Heart right ventricle (tissue), 16 donors: ENCODE results near the gene NOX3. TPM values are rescaled to one million over a fixed set of nuclear protein-coding genes. Genes with fewer than 3 reads are reported as not detected.

Experiments
- ATAC-seq, 8 donors: fragments of 200-7000 bp; cut with Tn5 transposase; one replicate each; pipeline ENCODE4 v1.9.1; 2020; ENCODE audit warnings: mild to moderate bottlenecking in 8 of 8, moderate library complexity in 8 of 8, moderate number of reproducible peaks in 1 of 8
- DNase-seq, 2 donors: peaks; one replicate each; pipeline ENCODE4 v3.0.0-alpha.2; 2020
- H3K27ac ChIP-seq, 10 donors: fragments of 200-600 bp; sonication (generic) in 2 of 10; one replicate each; pipeline versions ENCODE4 v1.5.0 to v1.8.0; 2020 to 2022; ENCODE audit warnings: mild to moderate bottlenecking in 3 of 10
- H3K27me3 ChIP-seq, 7 donors: fragments of 200-600 bp; one replicate each; pipeline ENCODE4 v1.8.0; 2021 to 2022; ENCODE audit warnings: mild to moderate bottlenecking in 2 of 7
- H3K36me3 ChIP-seq, 9 donors: fragments of 200-600 bp; sonication (generic) in 1 of 9; one replicate each; pipeline versions ENCODE4 v1.5.0 to v1.8.0; 2020 to 2022; ENCODE audit warnings: mild to moderate bottlenecking in 2 of 9
- H3K4me1 ChIP-seq, 9 donors: fragments of 200-600 bp; sonication (generic) in 1 of 9; one replicate each; pipeline versions ENCODE4 v1.5.0 to v1.8.0; 2020 to 2022; ENCODE audit warnings: mild to moderate bottlenecking in 4 of 9
- H3K4me3 ChIP-seq, 10 donors: fragments of 200-600 bp; sonication (generic) in 2 of 10; one replicate each; pipeline versions ENCODE4 v1.5.0 to v1.8.0; 2020 to 2022; ENCODE audit warnings: mild to moderate bottlenecking in 7 of 10, moderate library complexity in 2 of 10
- H3K9me3 ChIP-seq, 11 donors: fragments of 200-600 bp in 10 of 11; sonication (generic) in 2 of 11; one replicate each; pipeline versions ENCODE4 v1.5.0 to v1.8.0; 2013 to 2022; ENCODE audit warnings: mild to moderate bottlenecking in 2 of 11, control low read depth in 1 of 11, moderate library complexity in 1 of 11
- CTCF ChIP-seq, 9 donors: fragments of 200-600 bp; sonication (generic) in 2 of 9; IDR thresholded peaks; one replicate each; pipeline versions ENCODE4 v1.5.0 to v1.8.0; 2021 to 2022; ENCODE audit warnings: antibody characterized with exemption in 9 of 9, mild to moderate bottlenecking in 5 of 9, moderate library complexity in 1 of 9
- WGBS, 2 donors: extraction: QIAGEN DNeasy Blood & Tissue Kit; methylation state at CpG; one replicate each; pipeline ENCODE4 v1.1.7; 2013; ENCODE audit warnings: inconsistent platforms in 1 of 2; 5-methylcytosine and 5-hydroxymethylcytosine counted together
- intact Hi-C, 10 donors: fragments of 100-400 bp; cut with DNase I; formaldehyde crosslinking; loops; one replicate each; pipeline versions ENCODE4 v1.11.1 to v1.14.2; 2022
- polyA plus RNA-seq, 2 donors: library from polyadenylated mRNA; stranded (reverse); fragments of 200-250 nt; gene quantifications; one replicate each; pipeline ENCODE4 v1.2.3, GENCODE V29; 2013
- total RNA-seq, 10 donors: library from RNA; stranded (reverse); fragmentation: NEBNext Ultra II Directional in 3 of 10; extraction: Animal tissue kit (Norgen Biotek cat#: 25700) in 3 of 10; gene quantifications; one replicate each; pipeline versions ENCODE4 v1.2.1 to v1.2.4, GENCODE V29; 2021 to 2023
- donor health status: Arrhythmogenic right ventricular cardiomyopathy.
- donor health status: ischemic (EF 13 %, LVEDD 7.1; RV severe dilation, severe dysfunction).
- donor health status: healthy with polysubstance abuse.
- donor health status: DM: no; HTN: yes; CAD: no.
- donor health status: DM: no; HTN: no; CAD: no.
- donor health status: ischemic (EF 25% LVEDD 6.9; RV normal size, moderate dysfunction).
- donor health status: ischemic (EF 25% LVEDD 5.7; RV mildly dilated, moderate dysfunction).
- donor health status: healthy.
- donor health status: DM: yes; HTN: yes; CAD: no.
- donor health status: Ischemic cardiomyopathy.
- donor health status: ischemic (EF 35%, LVEDD 5.7; RV mildly dilated, moderate dysfunction).
- donor health status: nonischemic (EF 11% LVEDD 7.7; RV severe dilation, severe dysfunction).
- donor health status: DM: yes; HTN: yes; CAD: no.
- donor health status: PGD.
- donor health status: ischemic (EF 29% LVEDD 5.4; RV normal size, mild dysfunction).
- donor health status: nonischemic (EF 23%, LVEDD 6.1; RV moderate dilation, normal function).

Gene NOX3
- total and polyA plus RNA-seq, 12 donors, result not detected

GRCh38 chr6:155432293-155432692 is 23.3 kb downstream of the NOX3 start:
- H3K4me3 ChIP-seq, result no peak overlapping the region
- no peaks in the 10 kb centered on the region for H3K36me3 ChIP-seq
- peaks cover 0 to 3% (median 0%) of the 10 kb centered on the region in 7 donors for H3K27me3 ChIP-seq
- H3K27ac ChIP-seq, result no peak overlapping the region
- no peaks in the 10 kb centered on the region for H3K9me3 ChIP-seq
- DNase-seq (no peak), ATAC-seq (no peak)
- no peak for TF ChIP-seq CTCF (IDR thresholded peaks at IDR 0.05)
- 83 to 90% methylated on average over 5 of the region's 5 CpGs for WGBS, 2 donors
- peaks cover 0 to 6% (median 0%) of the 10 kb centered on the region in 9 donors for H3K4me1 ChIP-seq
- intact Hi-C loops, result no loop called here

GRCh38 chr6:155429321-155429893 is 26.2 kb downstream of the NOX3 start:
- H3K9me3 ChIP-seq, result no peaks in the 10 kb centered on the region
- ATAC-seq, result no peak
- H3K4me1 ChIP-seq, result no peaks in the 10 kb centered on the region
- 68 to 83% methylated on average over 2 of the region's 2 CpGs for WGBS, 2 donors
- no peak overlapping the region for H3K4me3 ChIP-seq
- H3K27ac ChIP-seq, result no peak overlapping the region
- DNase-seq, result no peak
- intact Hi-C loops, result no loop called here
- TF ChIP-seq CTCF (IDR thresholded peaks at IDR 0.05), result no peak
- H3K36me3 ChIP-seq, result no peaks in the 10 kb centered on the region
- peaks cover 0 to 3% (median 0%) of the 10 kb centered on the region in 7 donors for H3K27me3 ChIP-seq

- ATAC-seq (no peak), DNase-seq (no peak)
- no peak for TF ChIP-seq CTCF (IDR thresholded peaks at IDR 0.05)
- Histone ChIP-seq H3K4me1 (no peaks in the 10 kb centered on the region), H3K27ac (no peak overlapping the region), H3K27me3 (peaks cover 0 to 3% (median 0%) of the 10 kb centered on the region in 7 donors), H3K9me3 (no peaks in the 10 kb centered on the region), H3K4me3 (no peak overlapping the region), H3K36me3 (no peaks in the 10 kb centered on the region)
- intact Hi-C loops, result no loop called here
- WGBS, 2 donors, result 95 to 96% methylated on average over 3 of the region's 3 CpGs
Measured at GRCh38 chr6:155426408-155426945, 29.2 kb downstream of the NOX3 start.

GRCh38 chr6:155424181-155424580 is 31.5 kb downstream of the NOX3 start:
- 96 to 98% methylated on average over 2 of the region's 2 CpGs for WGBS, 2 donors
- ATAC-seq, result no peak
- no peaks in the 10 kb centered on the region for H3K9me3 ChIP-seq

More at GRCh38 chr6:155424181-155424580, 31.5 kb downstream of the NOX3 start:
- DNase-seq, result no peak
- peaks cover 0 to 1% (median 0%) of the 10 kb centered on the region in 9 donors for H3K4me1 ChIP-seq
- H3K27me3 ChIP-seq, result peaks cover 0 to 3% (median 0%) of the 10 kb centered on the region in 7 donors
- H3K4me3 ChIP-seq, result no peak overlapping the region
- TF ChIP-seq CTCF (IDR thresholded peaks at IDR 0.05), result no peak
- intact Hi-C loops, result no loop called here
- H3K36me3 ChIP-seq, result no peaks in the 10 kb centered on the region
- H3K27ac ChIP-seq, result no peak overlapping the region
